Measurements from ENCODE around the gene GNG7.

DNA sequence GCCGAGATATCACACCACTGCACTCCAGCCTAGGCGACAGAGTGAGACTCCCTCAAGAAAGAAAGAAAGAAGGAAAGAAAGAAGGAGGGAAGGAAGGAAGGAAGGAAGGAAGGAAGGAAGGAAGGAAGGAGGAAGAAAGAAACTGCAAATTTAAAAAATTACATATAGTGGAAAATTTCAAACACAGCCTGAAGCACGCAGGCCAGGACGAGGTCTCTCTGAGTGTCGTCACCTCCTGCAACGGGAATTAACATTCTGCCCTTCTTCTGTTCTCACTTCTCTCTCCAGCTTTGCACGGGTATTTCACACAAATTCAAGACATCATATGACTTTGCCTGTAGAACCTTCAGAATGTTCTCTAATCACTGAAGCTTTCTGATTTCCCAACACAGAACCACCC, 108.2 kb downstream of the GNG7 start:
- TF ChIP-seq POLR2A (IDR thresholded peaks at IDR 0.05; ENCODE audit: low read depth, low read length) (no peak), EZH2 (IDR thresholded peaks at IDR 0.05; ENCODE audit: borderline replicate concordance, low read depth, low read length, severe bottlenecking) (no peak), GATA2 (IDR thresholded peaks at IDR 0.05; ENCODE audit: insufficient read depth, insufficient read length, low read depth, low read length) (no peak), POLR2AphosphoS5 (IDR thresholded peaks at IDR 0.05; ENCODE audit: insufficient read depth, low read depth, low read length) (no peak), MAX (IDR thresholded peaks at IDR 0.05; ENCODE audit: insufficient read depth, insufficient read length) (no peak), JUN (IDR thresholded peaks at IDR 0.05; ENCODE audit: borderline replicate concordance, insufficient read depth, insufficient read length, low read depth) (no peak)
- TF ChIP-seq, protein P1, sequence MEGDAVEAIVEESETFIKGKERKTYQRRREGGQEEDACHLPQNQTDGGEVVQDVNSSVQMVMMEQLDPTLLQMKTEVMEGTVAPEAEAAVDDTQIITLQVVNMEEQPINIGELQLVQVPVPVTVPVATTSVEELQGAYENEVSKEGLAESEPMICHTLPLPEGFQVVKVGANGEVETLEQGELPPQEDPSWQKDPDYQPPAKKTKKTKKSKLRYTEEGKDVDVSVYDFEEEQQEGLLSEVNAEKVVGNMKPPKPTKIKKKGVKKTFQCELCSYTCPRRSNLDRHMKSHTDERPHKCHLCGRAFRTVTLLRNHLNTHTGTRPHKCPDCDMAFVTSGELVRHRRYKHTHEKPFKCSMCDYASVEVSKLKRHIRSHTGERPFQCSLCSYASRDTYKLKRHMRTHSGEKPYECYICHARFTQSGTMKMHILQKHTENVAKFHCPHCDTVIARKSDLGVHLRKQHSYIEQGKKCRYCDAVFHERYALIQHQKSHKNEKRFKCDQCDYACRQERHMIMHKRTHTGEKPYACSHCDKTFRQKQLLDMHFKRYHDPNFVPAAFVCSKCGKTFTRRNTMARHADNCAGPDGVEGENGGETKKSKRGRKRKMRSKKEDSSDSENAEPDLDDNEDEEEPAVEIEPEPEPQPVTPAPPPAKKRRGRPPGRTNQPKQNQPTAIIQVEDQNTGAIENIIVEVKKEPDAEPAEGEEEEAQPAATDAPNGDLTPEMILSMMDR (IDR thresholded peaks at IDR 0.05; ENCODE audit: extremely low read depth in 1 of 2, insufficient read depth in 1 of 2, low read depth in 1 of 2, low read length in 2 of 2): no peak

Data from endothelial cell of umbilical vein (primary cell).